Natural killer cell treated with Interleukin-12 subunit alpha and Interleukin-12 subunit beta and Interleukin-15 and Interleukin-18, amount 100 ng/mL, for 72 hours (primary cell): ENCODE data around the gene PPFIA4. TPM values are rescaled to one million over a fixed set of nuclear protein-coding genes. Genes with fewer than 3 reads are reported as not detected.

Experiments
- ATAC-seq, 2 donors: fragments of 150-1000 bp; cut with Tn5 transposase in 1 of 2; sonication (Bioruptor Pico), chemical (Tn5 transposase) in 1 of 2; 2 replicates each; pipeline ENCODE4 v1.10.0; 2021
- DNase-seq: peaks from one replicate; pipeline ENCODE4 v3.0.0; 2022; ENCODE audit warnings: low spot score
- H3K27ac Mint-ChIP-seq, 2 donors: 1 replicate in 1 of 2; 2 replicates in 1 of 2; pipeline ENCODE4 v1.8.0; 2022; ENCODE audit warnings: mixed read lengths in 2 of 2, mild to moderate bottlenecking in 1 of 2, moderate library complexity in 1 of 2
- H3K27me3 Mint-ChIP-seq, 2 donors: 1 replicate in 1 of 2; 2 replicates in 1 of 2; pipeline ENCODE4 v1.8.0; 2022; ENCODE audit warnings: mixed read lengths in 2 of 2
- H3K36me3 Mint-ChIP-seq: one replicate; pipeline ENCODE4 v1.8.0; 2022; ENCODE audit warnings: mixed read lengths
- H3K4me1 Mint-ChIP-seq, 2 donors: 1 replicate in 1 of 2; 2 replicates in 1 of 2; pipeline ENCODE4 v1.8.0; 2022; ENCODE audit warnings: low read depth in 2 of 2, mixed read lengths in 2 of 2, mild to moderate bottlenecking in 1 of 2
- H3K4me3 Mint-ChIP-seq: one replicate; pipeline ENCODE4 v1.8.0; 2022; ENCODE audit warnings: mixed read lengths
- H3K9me3 Mint-ChIP-seq: 2 replicates; pipeline ENCODE4 v1.8.0; 2022; ENCODE audit warnings: mixed read lengths
- total RNA-seq, 2 donors: library from RNA; stranded (reverse); gene quantifications; one replicate each; pipeline ENCODE4 v1.2.3, GENCODE V29; 2022

Gene PPFIA4
- total RNA-seq, 2 donors from 2014 or later, result 19.6 to 44.7 TPM

- Mint-ChIP-seq H3K9me3 (peaks cover 5% of the 10 kb centered on the region), H3K4me3 (no peak overlapping the region), H3K36me3 (peaks cover 7% of the 10 kb centered on the region), H3K27me3 (peaks cover 8 to 10% of the 10 kb centered on the region in 2 donors), H3K4me1 (peaks cover 7 to 16% of the 10 kb centered on the region in 2 donors), H3K27ac (no peak overlapping the region)
- ATAC-seq, result no peak
- DNase-seq, result no peak
Measured at GRCh38 chr1:203028784-203029553, 2.7 kb downstream of the PPFIA4 start.

- DNase-seq (no peak), ATAC-seq (no peak)
- Mint-ChIP-seq H3K4me3 (no peak overlapping the region), H3K9me3 (no peaks in the 10 kb centered on the region), H3K36me3 (no peaks in the 10 kb centered on the region), H3K27me3 (peaks cover 8 to 10% of the 10 kb centered on the region in 2 donors), H3K4me1 (peaks cover 0 to 12% of the 10 kb centered on the region in 2 donors), H3K27ac (no peak overlapping the region)
Measured at GRCh38 chr1:203031467-203031866, 5.2 kb downstream of the PPFIA4 start.

DNA sequence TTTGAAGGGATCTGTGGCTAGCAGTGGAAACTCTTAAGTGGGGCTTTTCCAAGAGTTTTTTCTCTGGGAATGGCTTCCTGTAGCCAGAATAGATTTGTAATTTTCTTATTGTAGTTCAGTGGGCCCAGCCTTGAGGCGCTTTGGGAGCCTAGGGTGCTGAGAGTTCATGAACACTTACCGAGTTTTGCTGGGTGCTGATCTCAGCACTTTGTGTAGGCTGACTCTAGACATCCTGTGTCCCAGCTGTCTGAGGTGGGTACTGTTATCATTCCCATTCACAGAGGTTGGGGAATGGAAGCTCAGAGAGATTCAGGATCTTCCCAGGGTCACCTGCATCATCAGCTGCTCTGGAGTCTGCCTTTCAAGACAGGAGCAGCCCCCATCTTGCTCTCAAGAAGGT is 7.0 kb downstream of the PPFIA4 start:
- H3K9me3 Mint-ChIP-seq, result no peaks in the 10 kb centered on the region
- H3K36me3 Mint-ChIP-seq, result no peaks in the 10 kb centered on the region
- no peak for DNase-seq
- no peak overlapping the region for H3K4me3 Mint-ChIP-seq
- no peak overlapping the region for H3K27ac Mint-ChIP-seq
- no peak for ATAC-seq
- H3K4me1 Mint-ChIP-seq, result peaks cover 0 to 6% of the 10 kb centered on the region in 2 donors
- H3K27me3 Mint-ChIP-seq, result peaks cover 3 to 5% of the 10 kb centered on the region in 2 donors

DNA sequence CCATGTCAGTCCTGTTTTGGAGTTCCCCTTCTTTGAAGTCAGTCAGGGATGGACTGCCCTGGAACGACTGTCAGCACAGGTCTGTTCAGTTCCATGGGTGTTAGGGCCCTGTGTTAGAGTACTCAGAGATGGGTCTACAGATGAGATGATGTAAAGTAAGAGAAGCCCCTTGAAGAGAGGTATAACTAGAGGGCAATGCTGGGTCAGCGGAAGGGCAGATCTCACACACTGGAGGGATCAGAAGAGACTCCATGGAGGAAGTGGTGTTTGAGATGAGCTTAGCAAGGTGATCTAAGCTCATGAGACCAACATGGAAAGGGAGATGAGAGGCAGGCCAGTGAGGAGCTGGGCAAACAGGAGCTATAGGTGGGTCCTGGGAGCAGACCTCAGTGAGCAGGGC is 7.6 kb downstream of the PPFIA4 start:
- peaks cover 0 to 3% of the 10 kb centered on the region in 2 donors for H3K4me1 Mint-ChIP-seq
- no peak overlapping the region for H3K4me3 Mint-ChIP-seq
- H3K27me3 Mint-ChIP-seq, result peaks cover under 1 to 2% of the 10 kb centered on the region in 2 donors
- no peak for ATAC-seq
- no peaks in the 10 kb centered on the region for H3K9me3 Mint-ChIP-seq
- no peak for DNase-seq
- H3K36me3 Mint-ChIP-seq, result no peaks in the 10 kb centered on the region
- no peak overlapping the region for H3K27ac Mint-ChIP-seq

DNA sequence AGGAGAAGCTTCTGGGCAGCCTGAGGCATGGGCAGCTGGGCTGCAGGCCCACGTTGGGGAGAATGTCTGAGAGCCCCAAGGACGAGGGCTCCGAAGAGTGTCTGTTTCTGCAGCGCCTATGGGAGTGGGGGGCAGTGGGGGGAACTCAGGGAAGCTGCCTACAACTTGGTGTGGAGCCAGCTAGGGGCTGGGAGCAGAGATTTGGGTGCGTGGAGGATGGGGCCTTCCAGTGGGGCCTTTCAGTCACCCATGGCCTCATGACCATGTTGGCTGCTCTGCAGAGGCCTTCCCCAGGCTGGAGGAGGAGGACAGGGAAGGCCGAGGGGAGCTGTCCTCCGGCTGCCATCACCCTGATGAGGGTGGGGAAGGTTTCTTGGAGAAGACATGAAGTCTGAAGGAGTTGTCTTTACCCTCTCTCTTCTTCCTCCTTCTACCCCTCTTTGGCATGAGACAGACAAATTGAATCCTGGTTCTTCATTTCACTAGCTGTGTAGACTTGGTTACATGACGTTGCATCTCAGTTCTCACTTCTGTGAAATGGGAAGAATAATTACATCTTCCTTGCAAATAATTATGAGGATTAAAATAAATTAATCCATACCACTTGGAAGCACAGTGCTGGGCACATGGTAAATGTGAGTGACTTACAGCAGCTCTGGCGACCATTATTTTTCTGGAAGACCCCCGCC is 8.3 kb downstream of the PPFIA4 start:
- peak; percentile 34 for DNase-seq

DNA sequence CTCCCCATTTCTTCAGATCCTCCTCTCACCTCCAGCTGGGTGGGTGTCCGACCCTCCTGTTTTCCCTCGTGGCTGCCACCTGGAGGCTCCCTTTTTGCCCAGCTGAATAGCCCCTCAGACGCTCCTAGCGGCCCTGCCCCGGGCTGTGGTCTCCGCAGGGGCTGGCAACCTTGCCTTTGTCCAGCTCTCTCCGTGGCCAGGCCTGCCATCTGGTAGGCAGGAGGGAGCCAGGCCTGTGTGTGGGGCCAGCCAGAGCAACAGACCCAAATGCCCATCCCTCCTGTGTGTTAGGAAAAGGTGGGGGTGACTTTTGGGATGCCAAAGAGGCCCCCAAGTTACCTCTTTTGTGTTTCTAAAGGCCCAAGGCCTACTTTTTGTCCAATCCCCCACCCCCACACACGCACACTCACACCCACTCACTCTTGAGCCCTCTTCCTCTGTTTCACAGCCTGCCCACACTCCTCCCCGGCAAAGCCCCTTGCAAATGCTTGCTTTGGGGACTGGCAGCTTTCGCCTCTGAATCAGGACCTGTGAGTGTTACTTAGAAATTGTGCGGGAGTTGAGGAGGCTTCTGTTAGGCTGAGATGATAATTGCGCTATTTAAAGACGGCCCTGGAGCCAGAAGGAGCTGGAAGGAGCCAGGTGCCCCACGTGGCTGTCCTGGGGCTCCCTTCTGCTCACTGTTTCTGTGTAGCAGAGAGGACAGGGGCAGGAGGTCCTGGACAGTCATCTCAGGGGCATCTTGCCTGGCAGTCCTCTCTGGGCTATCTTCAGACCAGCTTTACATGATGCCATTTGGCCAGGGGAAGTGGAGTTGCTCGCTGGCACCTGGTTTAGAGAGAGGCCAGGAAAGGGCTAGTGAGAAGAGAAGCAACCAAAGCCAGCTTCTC is 9.1 kb downstream of the PPFIA4 start:
- Mint-ChIP-seq H3K27me3 (peaks cover 6% of the 10 kb centered on the region in 2 donors), H3K36me3 (no peaks in the 10 kb centered on the region), H3K4me3 (no peak overlapping the region), H3K27ac (no peak overlapping the region), H3K4me1 (peaks cover 0 to 8% of the 10 kb centered on the region in 2 donors), H3K9me3 (no peaks in the 10 kb centered on the region)
- ATAC-seq, result no peak
- DNase-seq, result peak; percentile 52

More for the DNA sequence above, 8.3 kb downstream of the PPFIA4 start:
- no peak for ATAC-seq
- H3K9me3 Mint-ChIP-seq, result no peaks in the 10 kb centered on the region
- H3K36me3 Mint-ChIP-seq, result no peaks in the 10 kb centered on the region
- H3K27me3 Mint-ChIP-seq, result peaks cover 6% of the 10 kb centered on the region in 2 donors
- no peak overlapping the region for H3K4me3 Mint-ChIP-seq
- H3K4me1 Mint-ChIP-seq, result peaks cover 0 to 8% of the 10 kb centered on the region in 2 donors
- H3K27ac Mint-ChIP-seq, result no peak overlapping the region

DNA sequence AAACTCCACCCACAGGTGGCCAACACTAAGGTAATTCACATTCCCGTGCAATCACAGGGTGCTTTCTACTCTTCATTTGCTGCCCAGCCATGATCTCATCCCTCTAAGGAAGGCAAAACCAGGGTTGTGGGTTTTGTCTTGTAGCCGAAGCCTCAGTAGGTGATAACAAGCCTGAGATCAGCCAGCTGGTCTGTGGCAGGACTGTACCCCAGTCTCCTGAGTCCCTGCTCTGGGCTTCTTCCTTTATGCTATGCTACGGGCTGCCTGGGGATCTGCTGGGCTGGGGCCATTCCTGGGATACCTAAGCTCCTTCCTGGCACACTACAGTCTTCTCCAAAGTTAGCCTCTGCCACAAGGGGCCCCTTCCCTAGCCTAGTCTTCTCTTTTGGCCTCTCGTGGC is 9.8 kb downstream of the PPFIA4 start:
- H3K27ac Mint-ChIP-seq, result no peak overlapping the region
- no peak for ATAC-seq

GRCh38 chr1:203036537-203036936 is 10.2 kb downstream of the PPFIA4 start:
- DNase-seq, result peak; percentile 26
- H3K4me3 Mint-ChIP-seq, result no peak overlapping the region
- ATAC-seq, result no peak
- no peaks in the 10 kb centered on the region for H3K36me3 Mint-ChIP-seq
- H3K4me1 Mint-ChIP-seq, result peaks cover 0 to 8% of the 10 kb centered on the region in 2 donors
- H3K27me3 Mint-ChIP-seq, result peaks cover 6 to 10% of the 10 kb centered on the region in 2 donors
- no peak overlapping the region for H3K27ac Mint-ChIP-seq
- no peaks in the 10 kb centered on the region for H3K9me3 Mint-ChIP-seq

More for the DNA sequence above, 9.8 kb downstream of the PPFIA4 start:
- H3K4me1 Mint-ChIP-seq, result peaks cover 0 to 8% of the 10 kb centered on the region in 2 donors
- H3K9me3 Mint-ChIP-seq, result no peaks in the 10 kb centered on the region
- peaks cover 6 to 10% of the 10 kb centered on the region in 2 donors for H3K27me3 Mint-ChIP-seq
- H3K36me3 Mint-ChIP-seq, result no peaks in the 10 kb centered on the region
- H3K4me3 Mint-ChIP-seq, result no peak overlapping the region
- DNase-seq, result peak; percentile 29

- Mint-ChIP-seq H3K27ac (no peak overlapping the region), H3K27me3 (peaks cover 6 to 8% of the 10 kb centered on the region in 2 donors), H3K9me3 (no peaks in the 10 kb centered on the region), H3K4me3 (no peak overlapping the region), H3K4me1 (peaks cover 0 to 8% of the 10 kb centered on the region in 2 donors), H3K36me3 (no peaks in the 10 kb centered on the region)
- ATAC-seq (no peak), DNase-seq (peak; percentile 44)
Measured at GRCh38 chr1:203037509-203038190, 11.4 kb downstream of the PPFIA4 start.

DNA sequence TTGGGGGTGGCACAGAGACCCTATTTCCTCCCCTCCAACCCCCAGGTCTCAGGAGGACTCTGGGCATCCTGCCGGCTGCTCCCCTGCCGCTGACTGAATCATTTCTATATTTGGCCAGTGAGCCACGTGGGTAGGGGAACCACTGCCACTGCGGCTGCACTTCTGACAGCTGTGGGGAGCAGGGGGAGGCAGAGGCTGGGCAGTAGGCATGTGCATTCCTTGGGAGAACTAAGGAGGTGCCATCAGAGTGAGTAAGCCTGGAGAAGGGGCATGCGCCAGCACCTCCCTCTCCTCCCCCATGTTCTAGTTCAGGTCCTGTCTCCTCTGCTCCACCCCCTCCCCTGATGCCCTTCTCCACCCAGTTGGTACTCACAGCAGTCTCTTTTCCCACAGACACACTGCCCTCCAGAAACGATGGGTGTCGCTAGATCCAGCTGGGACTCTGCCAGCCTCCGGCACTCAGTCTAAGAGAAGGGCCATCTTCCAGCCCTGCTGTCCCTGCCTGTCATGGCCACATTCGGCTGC is 12.0 kb downstream of the PPFIA4 start:
- peaks cover 0 to 8% of the 10 kb centered on the region in 2 donors for H3K4me1 Mint-ChIP-seq
- no peaks in the 10 kb centered on the region for H3K9me3 Mint-ChIP-seq
- DNase-seq (peak; percentile 44), ATAC-seq (no peak)
- no peak overlapping the region for H3K4me3 Mint-ChIP-seq
- no peak overlapping the region for H3K27ac Mint-ChIP-seq
- peaks cover 6 to 11% of the 10 kb centered on the region in 2 donors for H3K27me3 Mint-ChIP-seq
- H3K36me3 Mint-ChIP-seq, result no peaks in the 10 kb centered on the region

GRCh38 chr1:203038891-203039608 is 12.8 kb downstream of the PPFIA4 start:
- DNase-seq (peak; percentile 64), ATAC-seq (peak; percentile 61 to 74)
- Mint-ChIP-seq H3K4me3 (no peak overlapping the region), H3K9me3 (no peaks in the 10 kb centered on the region), H3K36me3 (no peaks in the 10 kb centered on the region), H3K4me1 (peaks cover 0 to 8% of the 10 kb centered on the region in 2 donors), H3K27me3 (peaks cover 6 to 11% of the 10 kb centered on the region in 2 donors), H3K27ac (no peak overlapping the region)
